Testis (tissue), 3 donors: Measurements from ENCODE around the gene PTPRA. TPM values are rescaled to one million over a fixed set of nuclear protein-coding genes. Genes with fewer than 3 reads are reported as not detected.

ENCODE experiments used
- DNase-seq: peaks from one replicate; pipeline ENCODE4 v3.0.0-alpha.2; 2019
- H3K27ac ChIP-seq, 2 donors: fragments of 200-600 bp; sonication (generic); one replicate each; pipeline ENCODE4 v1.5.1; 2019
- H3K27me3 ChIP-seq: fragments of 200-600 bp; sonication (generic); one replicate; pipeline ENCODE4 v1.5.1; 2019
- H3K36me3 ChIP-seq: fragments of 200-600 bp; sonication (generic); one replicate; pipeline ENCODE4 v1.5.1; 2017; ENCODE audit warnings: low read depth; ENCODE audit errors: missing control alignments
- H3K4me1 ChIP-seq: fragments of 200-600 bp; sonication (generic); one replicate; pipeline ENCODE4 v1.5.1; 2019
- H3K4me3 ChIP-seq, 2 donors: fragments of 200-600 bp; sonication (generic); one replicate each; pipeline ENCODE4 v1.5.1; 2017 to 2019
- H3K9me3 ChIP-seq: fragments of 200-600 bp; sonication (generic); one replicate; pipeline ENCODE4 v1.5.1; 2017
- POLR2A ChIP-seq: fragments of 450-650 bp; IDR thresholded peaks from one replicate; pipeline ENCODE4 v1.6.1; 2017; ENCODE audit warnings: antibody characterized with exemption, mild to moderate bottlenecking, moderate library complexity
- WGBS, 2 donors: methylation state at CpG; one replicate each; pipeline ENCODE4 v1.1.5; 2018; 5-methylcytosine and 5-hydroxymethylcytosine counted together
- intact Hi-C: fragments of 100-400 bp; cut with DNase I; formaldehyde crosslinking; loops from one replicate; pipeline ENCODE4 v1.15.1; 2023; ENCODE audit warnings: low total_unique reads
- polyA plus RNA-seq: library from polyadenylated mRNA; stranded (reverse); fragments of 350-450 nt; fragmentation: Illumina TruSeq; extraction: RNeasy Lipid Tissue Mini Kit (QIAGEN cat#74804); gene quantifications from one replicate; pipeline ENCODE4 v1.2.3, GENCODE V29; 2014; ENCODE audit warnings: low read depth, low replicate concordance; ENCODE audit not compliant: insufficient read depth
- total RNA-seq, 2 donors: library from RNA; depleted of rRNA; stranded (reverse); fragments of >200 nt; gene quantifications; one replicate each; pipeline ENCODE4 v1.2.3, GENCODE V29; 2016
- TF ChIP-seq, protein P1 (sequence below), 3 experiments: fragments of 450-650 bp in 2 of 3; fragments of 200-600 bp in 1 of 3; sonication (generic) in 1 of 3; IDR thresholded peaks; one replicate each; pipeline ENCODE4 v1.5.1; 2016 to 2019; ENCODE audit warnings: antibody characterized with exemption in 3 of 3, mild to moderate bottlenecking in 2 of 3, moderate library complexity in 1 of 3

The PTPRA gene
- total and polyA plus RNA-seq, 3 donors from 2014 or later = 52.0 to 83.8 (median 68.9) TPM

DNA sequence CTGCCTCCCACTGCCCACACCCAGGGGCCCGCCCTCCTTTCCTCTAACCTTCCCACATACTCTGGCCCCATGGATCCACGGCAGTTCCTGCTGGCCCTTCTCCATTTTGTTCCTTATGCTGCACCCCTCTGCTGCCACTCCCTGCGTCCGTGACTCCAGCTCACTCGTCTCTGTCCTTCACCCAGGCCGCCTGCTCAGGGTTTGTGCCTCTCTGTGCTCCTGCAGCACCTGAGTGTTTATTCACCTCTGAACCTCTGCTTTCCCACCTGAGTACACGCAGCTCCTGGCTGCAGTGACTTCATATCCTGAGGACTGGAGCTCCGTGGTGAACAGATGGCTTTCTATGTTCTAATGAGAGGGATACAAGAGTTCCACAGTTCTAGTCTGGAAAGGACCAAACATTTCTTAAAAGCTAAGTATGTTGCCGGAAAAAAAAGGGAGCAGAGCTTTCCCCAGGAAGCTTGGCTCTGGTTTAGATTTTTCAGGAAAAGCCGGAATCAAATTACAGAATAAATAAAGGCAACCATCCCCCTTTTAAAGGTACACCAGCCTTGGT lies 168.7 kb downstream of the PTPRA start:
- intact Hi-C loops = no loop called here
- no peak for TF ChIP-seq POLR2A
- TF ChIP-seq, protein P1, sequence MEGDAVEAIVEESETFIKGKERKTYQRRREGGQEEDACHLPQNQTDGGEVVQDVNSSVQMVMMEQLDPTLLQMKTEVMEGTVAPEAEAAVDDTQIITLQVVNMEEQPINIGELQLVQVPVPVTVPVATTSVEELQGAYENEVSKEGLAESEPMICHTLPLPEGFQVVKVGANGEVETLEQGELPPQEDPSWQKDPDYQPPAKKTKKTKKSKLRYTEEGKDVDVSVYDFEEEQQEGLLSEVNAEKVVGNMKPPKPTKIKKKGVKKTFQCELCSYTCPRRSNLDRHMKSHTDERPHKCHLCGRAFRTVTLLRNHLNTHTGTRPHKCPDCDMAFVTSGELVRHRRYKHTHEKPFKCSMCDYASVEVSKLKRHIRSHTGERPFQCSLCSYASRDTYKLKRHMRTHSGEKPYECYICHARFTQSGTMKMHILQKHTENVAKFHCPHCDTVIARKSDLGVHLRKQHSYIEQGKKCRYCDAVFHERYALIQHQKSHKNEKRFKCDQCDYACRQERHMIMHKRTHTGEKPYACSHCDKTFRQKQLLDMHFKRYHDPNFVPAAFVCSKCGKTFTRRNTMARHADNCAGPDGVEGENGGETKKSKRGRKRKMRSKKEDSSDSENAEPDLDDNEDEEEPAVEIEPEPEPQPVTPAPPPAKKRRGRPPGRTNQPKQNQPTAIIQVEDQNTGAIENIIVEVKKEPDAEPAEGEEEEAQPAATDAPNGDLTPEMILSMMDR (IDR thresholded peaks at IDR 0.05) = no peak
- H3K4me3 ChIP-seq = no peak overlapping the region
- WGBS, 2 donors = 50 to 51% methylated on average over 10 of the region's 10 CpGs
- H3K27ac ChIP-seq = peak overlapping the region; percentile 39 to 85
- peaks cover 12% of the 10 kb centered on the region for H3K4me1 ChIP-seq
- H3K9me3 ChIP-seq = no peaks in the 10 kb centered on the region
- H3K27me3 ChIP-seq = no peaks in the 10 kb centered on the region
- H3K36me3 ChIP-seq = no peaks in the 10 kb centered on the region
- DNase-seq = no peak

DNA sequence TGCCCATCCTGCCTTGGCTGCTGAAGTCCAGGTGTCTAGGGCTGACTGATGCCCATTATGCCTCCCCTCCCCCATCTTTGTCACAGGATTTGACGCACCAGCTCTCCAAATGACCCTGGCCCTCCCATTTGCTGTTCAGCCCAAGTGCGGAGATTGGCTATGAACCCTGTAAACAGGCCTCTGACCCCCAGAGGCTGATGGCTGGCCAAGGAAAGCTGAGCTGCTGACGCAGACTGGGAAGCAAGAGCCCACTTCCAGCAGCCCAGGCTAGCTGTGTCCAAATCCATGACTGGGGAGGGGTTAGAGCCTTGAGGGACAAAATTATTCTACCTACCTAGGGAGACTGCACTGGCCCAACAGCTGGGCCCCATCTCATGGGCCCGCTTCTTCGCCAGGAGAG lies 169.3 kb downstream of the PTPRA start:
- no peaks in the 10 kb centered on the region for H3K27me3 ChIP-seq
- no peaks in the 10 kb centered on the region for H3K36me3 ChIP-seq
- peak overlapping the region; percentile 39 to 85 for H3K27ac ChIP-seq
- intact Hi-C loops = no loop called here
- TF ChIP-seq, protein P1 (IDR thresholded peaks at IDR 0.05) = no peak
- no peak for TF ChIP-seq POLR2A
- no peaks in the 10 kb centered on the region for H3K9me3 ChIP-seq
- DNase-seq = peak; percentile 53
- 70 to 89% methylated on average over 4 to 5 of the region's 5 CpGs for WGBS, 2 donors
- H3K4me1 ChIP-seq = peaks cover 12% of the 10 kb centered on the region
- H3K4me3 ChIP-seq = no peak overlapping the region

DNA sequence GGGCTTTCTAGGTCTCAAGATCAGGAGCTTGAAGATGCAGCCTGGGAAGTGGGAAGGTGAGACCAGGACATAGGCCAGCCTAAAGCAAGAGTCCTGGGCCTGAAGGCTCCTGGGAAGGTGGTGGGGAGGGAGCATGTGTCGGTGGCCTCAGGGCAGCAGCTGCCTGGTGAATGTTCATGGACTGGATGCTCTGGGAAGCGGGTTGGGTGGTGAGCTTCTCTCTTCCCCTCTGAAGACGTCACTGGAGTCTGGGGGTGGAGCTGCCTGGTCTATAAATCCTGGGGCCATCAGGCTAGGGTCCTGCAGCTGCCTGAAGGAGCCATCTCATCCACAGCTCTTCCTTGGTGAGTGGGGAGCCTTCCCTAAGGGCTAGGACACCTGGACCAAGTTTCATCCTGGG lies 170.0 kb downstream of the PTPRA start, which contains the start of gene GNRH2:
GNRH2 (plus strand) TSS at position 301 of the 400 bp plus-strand sequence. CDS start 793 bp downstream, outside the sequence.
- peaks cover 12% of the 10 kb centered on the region for H3K4me1 ChIP-seq
- intact Hi-C loops = no loop called here
- no peaks in the 10 kb centered on the region for H3K9me3 ChIP-seq
- H3K27me3 ChIP-seq = no peaks in the 10 kb centered on the region
- DNase-seq = no peak
- peak within 1 kb of the TSS; percentile 39 to 85 for H3K27ac ChIP-seq
- TF ChIP-seq, protein P1 (IDR thresholded peaks at IDR 0.05) = no peak
- no peak for TF ChIP-seq POLR2A
- H3K4me3 ChIP-seq = no peak within 1 kb of the TSS
- WGBS, 2 donors = 60 to 79% methylated on average over 1 to 3 of the region's 3 CpGs
- no peaks in the 10 kb centered on the region for H3K36me3 ChIP-seq

- 99% methylated on average over 8 of the region's 8 CpGs; no CpG with 5 or more reads in 1 of the 2 donors for WGBS, 2 donors
- Histone ChIP-seq H3K9me3 (no peaks in the 10 kb centered on the region), H3K4me1 (peaks cover 12% of the 10 kb centered on the region)
Observed at GRCh38 chr20:3044336-3044965, 171.2 kb downstream of the PTPRA start.

More at GRCh38 chr20:3044336-3044965, 171.2 kb downstream of the PTPRA start:
- no peak for TF ChIP-seq POLR2A
- TF ChIP-seq, protein P1 (IDR thresholded peaks at IDR 0.05) = no peak
- Histone ChIP-seq H3K4me3 (no peak overlapping the region), H3K27ac (peak overlapping the region in 1 of 2 donors; percentile 85), H3K27me3 (no peaks in the 10 kb centered on the region), H3K36me3 (no peaks in the 10 kb centered on the region)
- intact Hi-C loops = no loop called here
- no peak for DNase-seq
